NCI-H146 treated with DMSO at 0.1 percent for 48 hours (cell line): Measurements from ENCODE around the gene KIF16B.

Source experiments
- DNase-seq: peaks from one replicate; lab custom pipeline; 2025; ENCODE audit not compliant: unreplicated experiment; lab: John Stamatoyannopoulos, UW

KIF16B gene

GRCh38 chr20:16222859-16223411 is 350.3 kb downstream of the KIF16B start:
- no peak for DNase-seq
